Type B pancreatic cell (in vitro differentiated cells): ENCODE data around the gene CACNA1C. TPM values are rescaled to one million over a fixed set of nuclear protein-coding genes. Genes with fewer than 3 reads are reported as not detected.

Experiments
- DNase-seq: peaks from one replicate; pipeline ENCODE4 v3.0.0; 2021; ENCODE audit warnings: mixed read lengths; ENCODE audit not compliant: unreplicated experiment; ENCODE audit errors: extremely low spot score
- H3K27ac Mint-ChIP-seq: 2 replicates; pipeline ENCODE4 v1.8.0; 2021; ENCODE audit warnings: mild to moderate bottlenecking, mixed read lengths
- H3K27me3 Mint-ChIP-seq: 2 replicates; pipeline ENCODE4 v1.8.0; 2021; ENCODE audit warnings: mixed read lengths
- H3K36me3 Mint-ChIP-seq: 2 replicates; pipeline ENCODE4 v1.8.0; 2021; ENCODE audit warnings: mixed read lengths
- H3K4me1 Mint-ChIP-seq: one replicate; pipeline ENCODE4 v1.8.0; 2021; ENCODE audit warnings: mixed read lengths; ENCODE audit not compliant: unreplicated experiment
- H3K4me3 Mint-ChIP-seq: 2 replicates; pipeline ENCODE4 v1.8.0; 2021; ENCODE audit warnings: mild to moderate bottlenecking, mixed read lengths
- H3K9me3 Mint-ChIP-seq: 2 replicates; pipeline ENCODE4 v1.8.0; 2021; ENCODE audit warnings: mixed read lengths
- CTCF ChIP-seq: fragments of 200-600 bp; sonication (generic); conservative IDR thresholded peaks from 2 replicates; pipeline ENCODE4 v1.5.0; 2021; ENCODE audit warnings: antibody characterized with exemption, mild to moderate bottlenecking
- total RNA-seq: library from RNA; stranded (reverse); gene quantifications from 2 replicates; pipeline ENCODE4 v1.2.1, GENCODE V29; 2021; ENCODE audit warnings: low replicate concordance

Gene CACNA1C
- total RNA-seq, 1 donor from 2014 or later = 14.3 TPM

DNA sequence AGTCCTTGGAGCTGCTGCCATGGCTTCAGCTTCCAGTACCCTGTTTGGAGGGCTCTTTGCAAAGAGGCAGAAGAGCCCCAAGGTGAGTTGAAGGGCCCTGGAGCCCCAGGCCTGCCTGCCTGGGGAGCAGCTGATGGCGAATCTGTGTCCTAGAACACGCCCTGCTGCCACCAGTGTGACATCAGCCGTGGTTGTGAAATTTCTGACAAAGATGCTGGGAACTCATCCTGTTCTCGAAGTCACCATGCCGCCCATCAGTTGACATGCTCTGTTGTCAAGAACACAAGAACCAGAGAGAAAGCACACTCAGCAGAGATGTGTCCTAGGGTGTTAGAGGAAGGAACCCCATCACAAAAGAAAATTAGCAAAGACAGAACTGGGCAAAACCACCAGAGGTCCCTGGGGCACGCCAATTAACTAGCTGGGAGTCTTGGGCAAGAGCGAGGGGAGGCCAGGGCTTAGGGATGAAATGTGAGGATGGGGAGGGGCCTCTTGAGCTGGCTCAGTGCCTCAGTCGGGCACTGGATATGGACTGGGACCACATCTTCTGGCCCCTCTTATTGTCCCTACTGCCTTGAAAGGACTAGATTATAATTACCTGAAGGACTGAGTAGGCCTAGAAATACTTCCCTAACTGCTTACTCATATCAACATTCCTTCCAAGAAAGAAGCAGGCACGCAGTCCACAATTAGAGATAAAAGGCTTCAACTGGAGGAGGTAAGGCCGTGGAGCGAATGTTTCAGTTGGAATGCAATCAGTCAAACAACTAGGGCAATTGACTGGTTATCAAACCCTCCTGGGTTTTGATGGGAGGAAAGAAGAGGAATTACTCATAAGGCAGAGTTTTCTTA lies 163.1 kb downstream of the CACNA1C start:
- H3K4me1 Mint-ChIP-seq = peaks cover 23% of the 10 kb centered on the region
- H3K27ac Mint-ChIP-seq = peak overlapping the region; percentile 73
- H3K9me3 Mint-ChIP-seq = peaks cover 4% of the 10 kb centered on the region
- peaks cover 17% of the 10 kb centered on the region for H3K36me3 Mint-ChIP-seq
- peaks cover 19% of the 10 kb centered on the region for H3K27me3 Mint-ChIP-seq
- H3K4me3 Mint-ChIP-seq = no peak overlapping the region
- TF ChIP-seq CTCF = no peak
- DNase-seq = no peak

DNA sequence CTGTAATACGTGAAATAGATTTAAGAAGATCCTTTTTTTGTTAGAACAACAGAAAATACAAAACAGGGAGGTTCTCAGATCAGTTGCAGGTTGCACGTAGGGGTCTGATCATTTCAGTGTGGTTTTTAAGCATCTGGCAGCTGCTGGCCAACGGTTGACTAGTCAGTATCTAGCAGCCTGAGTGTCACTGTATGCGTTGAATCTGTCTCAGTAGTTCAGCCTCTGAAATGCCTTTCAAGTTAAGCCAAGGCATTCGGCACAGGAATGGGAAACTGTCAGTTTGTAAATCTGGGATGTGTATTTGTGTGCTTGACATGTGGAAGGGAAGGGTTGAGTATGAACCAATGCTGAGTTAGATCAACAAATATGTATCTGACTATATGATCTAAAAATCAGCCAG lies 165.9 kb downstream of the CACNA1C start:
- Mint-ChIP-seq H3K27ac (no peak overlapping the region), H3K9me3 (peaks cover 4% of the 10 kb centered on the region), H3K4me1 (peaks cover 13% of the 10 kb centered on the region), H3K27me3 (peaks cover 16% of the 10 kb centered on the region), H3K36me3 (peaks cover 25% of the 10 kb centered on the region), H3K4me3 (no peak overlapping the region)
- no peak for TF ChIP-seq CTCF
- no peak for DNase-seq

DNA sequence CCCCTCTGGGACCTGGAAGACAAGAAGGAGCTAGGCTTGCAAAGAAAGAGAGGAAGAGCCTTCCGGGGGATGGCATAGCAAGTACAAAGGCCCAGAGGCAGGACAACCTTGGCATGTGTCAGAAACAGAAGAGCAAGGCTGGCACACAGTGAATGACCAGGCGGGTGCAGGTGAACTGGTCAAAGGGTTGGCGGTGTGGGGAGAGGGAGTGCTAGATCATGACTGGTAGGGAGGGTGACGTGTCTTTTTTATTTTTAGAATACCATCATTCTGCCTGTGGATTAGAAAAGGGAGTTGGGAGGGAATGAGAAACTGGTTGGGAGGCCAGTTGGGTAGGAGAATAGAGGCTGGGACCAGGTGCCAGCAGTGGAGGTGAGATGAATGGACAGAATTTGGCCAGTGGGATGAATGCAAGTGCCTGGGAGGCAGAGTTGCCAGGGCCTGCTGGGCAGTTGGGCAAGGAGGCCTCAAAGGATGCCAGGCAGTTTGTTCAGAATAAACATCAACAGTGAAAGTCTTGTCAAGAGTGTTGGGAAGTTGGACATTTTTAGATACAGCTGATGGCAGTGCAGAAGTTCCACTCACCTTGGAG lies 168.3 kb downstream of the CACNA1C start:
- H3K4me3 Mint-ChIP-seq = no peak overlapping the region
- DNase-seq = no peak
- no peak for TF ChIP-seq CTCF
- peaks cover 3% of the 10 kb centered on the region for H3K4me1 Mint-ChIP-seq
- peaks cover 21% of the 10 kb centered on the region for H3K36me3 Mint-ChIP-seq
- H3K27me3 Mint-ChIP-seq = peaks cover 15% of the 10 kb centered on the region
- H3K27ac Mint-ChIP-seq = no peak overlapping the region
- peaks cover 2% of the 10 kb centered on the region for H3K9me3 Mint-ChIP-seq

DNA sequence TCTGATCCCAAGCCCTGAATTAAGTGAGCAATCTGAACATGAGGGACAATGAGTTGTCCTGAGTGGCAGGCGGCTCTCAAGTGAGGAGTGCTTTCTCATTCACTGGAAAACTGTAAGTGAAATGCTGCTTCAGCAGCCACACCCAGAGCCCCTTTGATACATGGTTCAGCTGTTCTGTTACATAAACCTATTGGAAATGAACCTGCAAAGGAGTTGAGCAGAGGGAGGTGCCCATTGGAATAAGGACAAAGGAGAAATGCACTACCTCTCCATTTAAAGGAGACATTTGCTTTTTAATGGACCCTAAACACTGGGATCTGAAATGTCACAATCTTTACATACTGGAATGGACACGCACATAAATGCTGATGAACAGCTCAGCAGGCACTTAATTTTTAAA lies 169.9 kb downstream of the CACNA1C start:
- no peak overlapping the region for H3K4me3 Mint-ChIP-seq
- H3K9me3 Mint-ChIP-seq = no peaks in the 10 kb centered on the region
- peaks cover 13% of the 10 kb centered on the region for H3K36me3 Mint-ChIP-seq
- no peak for DNase-seq
- no peak for TF ChIP-seq CTCF
- peaks cover 15% of the 10 kb centered on the region for H3K27me3 Mint-ChIP-seq
- peaks cover 9% of the 10 kb centered on the region for H3K4me1 Mint-ChIP-seq
- no peak overlapping the region for H3K27ac Mint-ChIP-seq

GRCh38 chr12:2224961-2225360 lies 172.2 kb downstream of the CACNA1C start:
- H3K27me3 Mint-ChIP-seq = peaks cover 17% of the 10 kb centered on the region
- DNase-seq = no peak
- peaks cover 4% of the 10 kb centered on the region for H3K9me3 Mint-ChIP-seq
- no peak overlapping the region for H3K4me3 Mint-ChIP-seq
- H3K4me1 Mint-ChIP-seq = peaks cover 9% of the 10 kb centered on the region
- TF ChIP-seq CTCF = no peak
- no peak overlapping the region for H3K27ac Mint-ChIP-seq
- H3K36me3 Mint-ChIP-seq = peaks cover 20% of the 10 kb centered on the region
